CD1c-positive myeloid dendritic cell (primary cell): ENCODE data around the gene NOL9.
A peak's percentile ranks its signal among the peaks of the same experiment; 100 is the strongest.
"Not testable (repeated sequence)": the region's sequence is repeated elsewhere in the genome, so short reads cannot be mapped to it uniquely, and the experiment has no call there.

ENCODE experiments used
- DNase-seq: peaks from one replicate; pipeline ENCODE4 v3.0.0-alpha.2; 2016; ENCODE audit errors: extremely low spot score

The NOL9 gene

GRCh38 chr1:6503884-6504602, 50.3 kb downstream of the NOL9 start:
- DNase-seq, result no peak

GRCh38 chr1:6502000-6502891, 52.1 kb downstream of the NOL9 start:
- DNase-seq, result peak; percentile 94

- DNase-seq, result no peak
Measured at GRCh38 chr1:6501279-6501813, 53.0 kb downstream of the NOL9 start.

- DNase-seq, result no peak
Measured at GRCh38 chr1:6500544-6501278, 53.6 kb downstream of the NOL9 start.

- DNase-seq, result no peak
Measured at GRCh38 chr1:6499296-6499695, 55.0 kb downstream of the NOL9 start.

GRCh38 chr1:6498576-6499111, 55.7 kb downstream of the NOL9 start:
- peak; percentile 80 for DNase-seq

- DNase-seq, result no peak
Measured at GRCh38 chr1:6497867-6498575, 56.3 kb downstream of the NOL9 start.

- peak; percentile 44 for DNase-seq
Measured at GRCh38 chr1:6497215-6497866, 57.0 kb downstream of the NOL9 start.

- no peak for DNase-seq
Measured at GRCh38 chr1:6496890-6497214, 57.5 kb downstream of the NOL9 start.

GRCh38 chr1:6496365-6496721, 58.0 kb downstream of the NOL9 start:
- no peak for DNase-seq

GRCh38 chr1:6495540-6496364, 58.6 kb downstream of the NOL9 start:
- DNase-seq, result no peak

GRCh38 chr1:6495041-6495441, 59.3 kb downstream of the NOL9 start:
- DNase-seq, result no peak

GRCh38 chr1:6494627-6495026, 59.7 kb downstream of the NOL9 start:
- no peak for DNase-seq

- DNase-seq, result not testable (repeated sequence)
Measured at GRCh38 chr1:6493834-6494223, 60.5 kb downstream of the NOL9 start.

GRCh38 chr1:6491966-6492365, 62.3 kb downstream of the NOL9 start:
- no peak for DNase-seq

GRCh38 chr1:6491480-6491962, 62.8 kb downstream of the NOL9 start, which contains the start of gene PLEKHG5:
Gene PLEKHG5 (minus strand): TSS chr1:6491667. CDS start chr1:6477571, 14,096 bp downstream.
- no peak for DNase-seq

- DNase-seq, result no peak
Measured at GRCh38 chr1:6491081-6491449, 63.2 kb downstream of the NOL9 start.

GRCh38 chr1:6490181-6491080, 63.9 kb downstream of the NOL9 start:
- DNase-seq, result no peak

- peak; percentile 83 for DNase-seq
Measured at GRCh38 chr1:6489799-6490180, 64.5 kb downstream of the NOL9 start.
